IPS-15b (cell line): Measurements from ENCODE around the gene TMEM161A.
A peak's percentile ranks its signal among the peaks of the same experiment; 100 is the strongest.
"Not testable (repeated sequence)": the region's sequence is repeated elsewhere in the genome, so short reads cannot be mapped to it uniquely, and the experiment has no call there.

Experiments used
- H3K27me3 ChIP-seq: one replicate; pipeline ENCODE4 v1.6.1; 2013; ENCODE audit warnings: low read length; ENCODE audit not compliant: control insufficient read depth, insufficient read depth
- H3K36me3 ChIP-seq: one replicate; pipeline ENCODE4 v1.6.1; 2013; ENCODE audit warnings: low read length; ENCODE audit not compliant: control insufficient read depth, insufficient read depth
- H3K4me1 ChIP-seq: one replicate; pipeline ENCODE4 v1.6.1; 2013; ENCODE audit warnings: mild to moderate bottlenecking, low read length; ENCODE audit not compliant: control insufficient read depth, insufficient read depth
- H3K4me3 ChIP-seq: one replicate; pipeline ENCODE4 v1.5.1; 2013; ENCODE audit warnings: low read depth, low read length
- H3K9ac ChIP-seq: one replicate; pipeline ENCODE4 v1.6.1; 2013; ENCODE audit warnings: low read depth, mild to moderate bottlenecking, low read length
- H3K9me3 ChIP-seq: one replicate; pipeline ENCODE4 v1.6.1; 2013; ENCODE audit warnings: mild to moderate bottlenecking, low read length; ENCODE audit not compliant: control insufficient read depth, insufficient read depth

The TMEM161A gene

GRCh38 chr19:19137556-19138108, 646 bp downstream of the TMEM161A start:
- Histone ChIP-seq H3K4me3 (peak overlapping the region; percentile 89), H3K36me3 (no peaks in the 10 kb centered on the region), H3K9ac (peak overlapping the region; percentile 90), H3K27me3 (peaks cover 11% of the 10 kb centered on the region), H3K9me3 (no peaks in the 10 kb centered on the region), H3K4me1 (no peaks in the 10 kb centered on the region)

GRCh38 chr19:19135713-19136112, 2.6 kb downstream of the TMEM161A start:
- not testable (repeated sequence) for H3K4me1 ChIP-seq

DNA sequence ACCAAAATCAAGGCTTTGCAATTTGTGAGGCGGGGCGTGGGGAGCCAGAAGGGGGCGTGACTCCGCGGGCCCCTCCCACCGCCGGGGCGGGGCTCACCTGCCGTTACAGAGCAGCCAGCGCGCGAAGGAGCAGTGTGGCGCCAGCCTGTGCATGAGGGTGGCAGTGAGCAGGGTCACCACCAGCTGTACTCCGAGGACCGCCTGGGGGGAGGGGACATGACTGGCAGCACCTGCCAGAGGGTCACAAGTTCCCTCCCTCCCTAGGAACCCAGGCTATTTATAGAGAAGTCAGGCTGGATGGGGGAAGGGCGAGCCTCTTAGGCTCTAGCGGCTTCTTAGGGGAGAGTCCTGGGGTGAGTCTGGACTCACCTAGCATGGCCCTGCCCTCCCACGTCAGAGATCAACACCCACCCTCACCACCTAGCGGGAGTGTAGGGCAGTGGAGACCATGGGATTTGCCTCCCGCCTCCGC, 3.6 kb downstream of the TMEM161A start:
- H3K4me3 ChIP-seq = peak overlapping the region; percentile 71
- peaks cover 9% of the 10 kb centered on the region for H3K27me3 ChIP-seq
- no peaks in the 10 kb centered on the region for H3K9me3 ChIP-seq
- H3K4me1 ChIP-seq = no peaks in the 10 kb centered on the region
- no peak overlapping the region for H3K9ac ChIP-seq
- peaks cover 3% of the 10 kb centered on the region for H3K36me3 ChIP-seq

More at GRCh38 chr19:19135713-19136112, 2.6 kb downstream of the TMEM161A start:
- not testable (repeated sequence) for H3K4me3 ChIP-seq, H3K36me3 ChIP-seq, H3K9me3 ChIP-seq, H3K9ac ChIP-seq
- H3K27me3 ChIP-seq = peaks cover 11% of the 10 kb centered on the region

- Histone ChIP-seq H3K4me1 (no peaks in the 10 kb centered on the region), H3K27me3 (peaks cover 9% of the 10 kb centered on the region), H3K9me3 (no peaks in the 10 kb centered on the region), H3K9ac (no peak overlapping the region), H3K36me3 (peaks cover 3% of the 10 kb centered on the region), H3K4me3 (no peak overlapping the region)
These were observed 4.3 kb downstream of the TMEM161A start for GRCh38 chr19:19133985-19134384.

- H3K36me3 ChIP-seq = peaks cover 3% of the 10 kb centered on the region
- no peak overlapping the region for H3K4me3 ChIP-seq
- no peak overlapping the region for H3K9ac ChIP-seq
- H3K27me3 ChIP-seq = peaks cover 9% of the 10 kb centered on the region
- no peaks in the 10 kb centered on the region for H3K9me3 ChIP-seq
- H3K4me1 ChIP-seq = no peaks in the 10 kb centered on the region
These were observed 5.4 kb downstream of the TMEM161A start for GRCh38 chr19:19132912-19133311.

- H3K36me3 ChIP-seq = peaks cover 3% of the 10 kb centered on the region
- H3K9me3 ChIP-seq = no peaks in the 10 kb centered on the region
- H3K9ac ChIP-seq = no peak overlapping the region
- H3K27me3 ChIP-seq = peaks cover 2% of the 10 kb centered on the region
- H3K4me1 ChIP-seq = no peaks in the 10 kb centered on the region
- no peak overlapping the region for H3K4me3 ChIP-seq
These were observed 6.3 kb downstream of the TMEM161A start for GRCh38 chr19:19131989-19132388.

DNA sequence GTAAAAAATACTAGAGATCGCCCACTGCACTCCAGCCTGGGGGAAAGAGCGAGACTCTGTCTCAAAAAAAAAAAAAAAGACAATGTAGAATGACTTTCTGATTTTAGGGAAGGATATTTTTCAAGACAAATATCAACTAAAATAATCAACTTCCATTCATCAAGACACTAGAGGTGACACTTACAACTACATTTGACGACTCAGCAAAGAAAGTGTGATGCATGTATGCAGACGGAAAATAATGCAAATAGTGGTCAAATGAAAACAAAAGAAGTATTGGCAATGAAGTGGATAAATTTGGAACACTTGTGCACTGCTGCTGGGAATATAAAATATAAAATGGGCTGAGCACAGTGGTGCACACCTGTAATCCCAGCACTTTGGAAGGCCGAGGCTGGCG, 12.2 kb downstream of the TMEM161A start:
- H3K9me3 ChIP-seq = no peaks in the 10 kb centered on the region
- no peaks in the 10 kb centered on the region for H3K4me1 ChIP-seq
- no peaks in the 10 kb centered on the region for H3K27me3 ChIP-seq
- H3K36me3 ChIP-seq = peaks cover 3% of the 10 kb centered on the region
- H3K9ac ChIP-seq = no peak overlapping the region
- H3K4me3 ChIP-seq = no peak overlapping the region

GRCh38 chr19:19123386-19123785, 14.9 kb downstream of the TMEM161A start:
- H3K9me3 ChIP-seq = no peaks in the 10 kb centered on the region
- H3K4me3 ChIP-seq = no peak overlapping the region
- H3K4me1 ChIP-seq = no peaks in the 10 kb centered on the region
- no peak overlapping the region for H3K9ac ChIP-seq
- no peaks in the 10 kb centered on the region for H3K27me3 ChIP-seq
- peaks cover 13% of the 10 kb centered on the region for H3K36me3 ChIP-seq

DNA sequence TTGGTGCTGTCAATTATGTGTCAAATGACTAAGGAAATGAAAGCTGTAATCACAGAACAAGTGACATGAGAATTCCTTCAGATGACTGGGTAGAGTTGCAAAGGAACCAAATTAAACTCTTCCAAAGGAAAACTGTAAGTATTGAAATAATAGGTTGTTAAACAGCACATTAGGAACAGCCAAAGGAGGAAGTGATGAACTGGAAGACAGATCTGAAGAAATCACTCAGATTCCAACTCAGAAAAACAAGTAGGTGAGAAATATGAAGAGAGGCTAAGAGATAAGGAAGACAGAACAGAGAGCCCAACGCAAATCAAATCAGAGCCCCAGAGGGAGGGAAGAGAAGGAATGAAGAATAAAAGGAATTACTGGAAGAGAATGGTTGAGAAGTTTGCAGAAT, 15.4 kb downstream of the TMEM161A start:
- peaks cover 15% of the 10 kb centered on the region for H3K36me3 ChIP-seq
- H3K4me3 ChIP-seq = no peak overlapping the region
- no peaks in the 10 kb centered on the region for H3K4me1 ChIP-seq
- H3K27me3 ChIP-seq = no peaks in the 10 kb centered on the region
- H3K9me3 ChIP-seq = no peaks in the 10 kb centered on the region
- no peak overlapping the region for H3K9ac ChIP-seq

DNA sequence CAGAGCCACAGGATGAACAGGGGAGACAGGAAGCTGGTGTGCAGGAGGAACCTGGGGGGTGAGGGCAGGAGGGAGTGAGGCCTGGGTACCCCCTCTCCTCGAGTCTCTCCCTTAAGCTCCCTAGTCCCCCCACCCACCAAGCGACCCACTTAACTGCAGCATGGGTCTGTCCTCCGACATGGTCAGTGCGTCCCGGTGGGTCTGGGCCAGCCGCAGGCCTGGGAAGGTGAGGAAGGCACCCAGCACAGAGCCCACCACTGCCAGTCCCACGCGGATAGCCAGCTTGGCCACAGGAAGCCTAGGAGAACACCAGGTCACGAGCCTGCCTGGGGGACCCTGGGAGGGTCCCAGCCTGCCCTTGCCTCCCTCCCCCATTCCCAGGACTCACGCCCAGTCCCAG, 16.9 kb downstream of the TMEM161A start:
- H3K4me1 ChIP-seq = no peaks in the 10 kb centered on the region
- peaks cover 15% of the 10 kb centered on the region for H3K36me3 ChIP-seq
- H3K9me3 ChIP-seq = no peaks in the 10 kb centered on the region
- H3K4me3 ChIP-seq = peak overlapping the region; percentile 81
- no peaks in the 10 kb centered on the region for H3K27me3 ChIP-seq
- no peak overlapping the region for H3K9ac ChIP-seq

- Histone ChIP-seq H3K4me3 (peak overlapping the region; percentile 81), H3K9me3 (no peaks in the 10 kb centered on the region), H3K9ac (peak overlapping the region; percentile 54), H3K36me3 (peaks cover 15% of the 10 kb centered on the region), H3K27me3 (no peaks in the 10 kb centered on the region), H3K4me1 (no peaks in the 10 kb centered on the region)
These were observed 17.7 kb downstream of the TMEM161A start for GRCh38 chr19:19120308-19121231.
